Mucosa of descending colon (tissue), 3 donors: ENCODE data around the gene ABITRAM. TPM values are rescaled to one million over a fixed set of nuclear protein-coding genes. Genes with fewer than 3 reads are reported as not detected.
"Not testable (repeated sequence)": the region's sequence is repeated elsewhere in the genome, so short reads cannot be mapped to it uniquely, and the experiment has no call there.

Source experiments
- ATAC-seq: fragments of 200-7000 bp; cut with Tn5 transposase; one replicate; pipeline ENCODE4 v1.9.1; 2020; ENCODE audit warnings: mild to moderate bottlenecking, moderate library complexity
- DNase-seq, 3 donors: peaks; one replicate each; pipeline ENCODE4 v3.0.0-alpha.2; 2020
- H3K36me3 ChIP-seq: fragments of 200-600 bp; one replicate; pipeline ENCODE4 v1.8.0; 2021; ENCODE audit warnings: low read depth, mild to moderate bottlenecking
- H3K4me1 ChIP-seq: fragments of 200-600 bp; one replicate; pipeline ENCODE4 v1.8.0; 2021; ENCODE audit warnings: low read depth, mild to moderate bottlenecking
- H3K4me3 ChIP-seq: fragments of 200-600 bp; one replicate; pipeline ENCODE4 v1.8.0; 2021; ENCODE audit warnings: mild to moderate bottlenecking
- H3K9me3 ChIP-seq: fragments of 200-600 bp; one replicate; pipeline ENCODE4 v1.8.0; 2021; ENCODE audit warnings: mild to moderate bottlenecking
- intact Hi-C, 2 donors: fragments of 100-400 bp; cut with DNase I in 1 of 2; cut with micrococcal nuclease in 1 of 2; formaldehyde crosslinking; loops; one replicate each; pipeline versions ENCODE4 v1.11.0 to v1.11.1; 2022; cut with DNase I, micrococcal nuclease
- total RNA-seq, 3 donors: library from RNA; stranded (reverse); fragmentation: NEBNext Ultra II Directional in 2 of 3; extraction: Animal tissue kit (Norgen Biotek cat#: 25700) in 2 of 3; gene quantifications; one replicate each; pipeline versions ENCODE4 v1.2.1 to v1.2.4, GENCODE V29; 2021 to 2023
- TF ChIP-seq, protein P1 (sequence below): fragments of 200-600 bp; IDR thresholded peaks from one replicate; pipeline ENCODE4 v1.8.0; 2022; ENCODE audit warnings: antibody characterized with exemption, mild to moderate bottlenecking
- donor health status: DM: no; HTN: no; CAD: no; lungs with moderate emphysema.
- donor health status: DM: no; HTN: no; CAD: no.
- donor health status: DM: no; HTN: yes; CAD: no.

ABITRAM gene
- total RNA-seq, 3 donors from 2014 or later = 13.2 to 16.8 (median 15.2) TPM

DNA sequence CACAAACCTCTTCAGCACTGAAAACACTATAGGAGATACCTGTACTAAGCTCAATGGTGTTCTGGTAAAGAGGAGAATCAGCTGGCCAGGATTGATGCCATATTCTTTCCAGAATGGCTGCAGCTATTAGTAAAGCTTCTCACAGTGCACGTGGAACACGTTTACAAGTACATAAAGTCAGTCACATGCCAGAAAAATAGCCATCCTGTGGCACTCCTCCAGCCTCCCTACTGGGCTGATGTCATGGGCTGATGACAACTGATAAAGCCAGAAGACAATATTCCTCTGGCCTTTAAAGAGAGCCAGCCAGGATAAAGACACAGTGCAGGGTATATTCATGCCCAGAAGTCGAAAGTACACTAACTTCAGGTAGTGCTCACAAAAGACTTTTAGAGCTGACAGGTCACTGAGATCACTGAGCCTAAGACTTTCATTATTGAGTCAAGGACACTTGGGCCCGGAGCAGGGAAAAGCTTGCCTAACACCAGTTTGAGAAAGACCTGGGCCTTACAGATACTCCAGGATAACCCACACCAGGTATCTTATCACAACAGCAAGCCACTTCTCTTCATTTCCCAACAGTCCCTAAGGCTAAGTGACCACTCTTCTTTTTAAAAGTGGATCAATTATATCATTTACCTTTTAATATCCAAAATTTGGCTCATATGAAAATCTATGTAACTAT, 29.4 kb downstream of the ABITRAM start:
- Histone ChIP-seq H3K36me3 (no peaks in the 10 kb centered on the region), H3K4me1 (no peaks in the 10 kb centered on the region), H3K4me3 (no peak overlapping the region), H3K9me3 (no peaks in the 10 kb centered on the region)
- ATAC-seq (no peak), DNase-seq (no peak)
- intact Hi-C loops = no loop called here
- TF ChIP-seq, protein P1, sequence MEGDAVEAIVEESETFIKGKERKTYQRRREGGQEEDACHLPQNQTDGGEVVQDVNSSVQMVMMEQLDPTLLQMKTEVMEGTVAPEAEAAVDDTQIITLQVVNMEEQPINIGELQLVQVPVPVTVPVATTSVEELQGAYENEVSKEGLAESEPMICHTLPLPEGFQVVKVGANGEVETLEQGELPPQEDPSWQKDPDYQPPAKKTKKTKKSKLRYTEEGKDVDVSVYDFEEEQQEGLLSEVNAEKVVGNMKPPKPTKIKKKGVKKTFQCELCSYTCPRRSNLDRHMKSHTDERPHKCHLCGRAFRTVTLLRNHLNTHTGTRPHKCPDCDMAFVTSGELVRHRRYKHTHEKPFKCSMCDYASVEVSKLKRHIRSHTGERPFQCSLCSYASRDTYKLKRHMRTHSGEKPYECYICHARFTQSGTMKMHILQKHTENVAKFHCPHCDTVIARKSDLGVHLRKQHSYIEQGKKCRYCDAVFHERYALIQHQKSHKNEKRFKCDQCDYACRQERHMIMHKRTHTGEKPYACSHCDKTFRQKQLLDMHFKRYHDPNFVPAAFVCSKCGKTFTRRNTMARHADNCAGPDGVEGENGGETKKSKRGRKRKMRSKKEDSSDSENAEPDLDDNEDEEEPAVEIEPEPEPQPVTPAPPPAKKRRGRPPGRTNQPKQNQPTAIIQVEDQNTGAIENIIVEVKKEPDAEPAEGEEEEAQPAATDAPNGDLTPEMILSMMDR = no peak

DNA sequence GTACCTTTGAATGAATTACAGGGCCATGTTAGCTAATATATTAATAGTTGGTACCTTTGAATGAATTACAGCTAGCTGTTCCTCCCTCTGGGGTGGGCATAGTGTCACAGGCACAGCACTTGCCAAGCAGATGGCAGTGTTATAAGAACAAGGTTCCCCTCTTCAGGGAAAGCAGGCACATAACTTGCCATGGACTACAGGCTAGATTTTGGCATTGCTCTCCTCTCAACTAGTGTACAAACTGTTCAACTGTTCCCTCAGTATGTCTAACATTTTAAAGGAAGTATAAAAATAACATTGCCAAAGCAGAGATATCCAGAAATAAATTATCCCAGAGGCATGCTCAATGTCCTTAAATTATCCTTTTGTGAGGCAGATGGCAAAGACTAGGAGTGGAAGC, 33.7 kb downstream of the ABITRAM start:
- Histone ChIP-seq H3K9me3 (no peaks in the 10 kb centered on the region), H3K4me3 (no peak overlapping the region), H3K36me3 (no peaks in the 10 kb centered on the region), H3K4me1 (no peaks in the 10 kb centered on the region)
- intact Hi-C loops = no loop called here
- TF ChIP-seq, protein P1 = no peak
- ATAC-seq (no peak), DNase-seq (no peak)

DNA sequence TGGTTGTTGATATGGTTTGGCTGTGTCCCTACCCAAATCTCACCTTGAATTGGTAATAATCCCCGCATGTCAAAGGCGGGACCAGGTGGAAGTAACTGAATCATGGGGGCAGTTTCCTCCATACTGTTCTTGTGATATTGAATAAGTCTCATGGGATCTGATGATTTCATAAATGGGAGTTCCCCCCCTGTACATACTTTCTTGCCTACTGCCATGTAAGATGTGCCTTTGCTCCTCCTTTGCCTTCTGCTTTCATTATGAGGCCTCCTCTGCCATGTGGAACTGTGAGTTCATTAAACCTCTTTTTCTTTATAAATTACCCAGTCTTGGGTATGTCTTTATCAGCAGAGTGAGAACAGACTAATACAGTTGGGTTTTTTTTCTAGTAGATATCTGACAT, 37.2 kb downstream of the ABITRAM start:
- H3K9me3 ChIP-seq, H3K4me3 ChIP-seq, H3K36me3 ChIP-seq, DNase-seq, intact Hi-C loops, H3K4me1 ChIP-seq, ATAC-seq: not testable (repeated sequence)

DNA sequence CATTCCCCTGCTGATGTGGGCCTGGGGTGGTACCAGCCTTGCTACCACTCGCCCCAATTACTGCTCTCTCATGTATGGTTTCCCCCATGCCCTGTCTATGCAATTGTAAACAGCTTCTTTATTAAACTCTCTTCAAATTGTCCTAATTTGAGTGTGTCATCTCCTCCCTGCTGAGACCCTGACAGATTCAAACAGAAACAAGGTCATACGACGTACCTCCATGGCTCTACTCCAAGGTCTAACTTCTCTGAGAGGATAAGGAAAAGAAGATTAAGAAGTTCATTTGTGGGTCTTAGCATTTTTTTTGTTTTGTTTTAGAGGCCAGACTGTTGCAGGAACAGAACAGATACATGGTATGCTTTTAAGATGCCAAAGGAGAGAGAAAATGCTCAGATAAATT, 38.0 kb downstream of the ABITRAM start:
- ATAC-seq (no peak), DNase-seq (no peak)
- TF ChIP-seq, protein P1 = no peak
- Histone ChIP-seq H3K4me1 (no peaks in the 10 kb centered on the region), H3K4me3 (no peak overlapping the region), H3K9me3 (no peaks in the 10 kb centered on the region), H3K36me3 (no peaks in the 10 kb centered on the region)
- intact Hi-C loops = no loop called here

DNA sequence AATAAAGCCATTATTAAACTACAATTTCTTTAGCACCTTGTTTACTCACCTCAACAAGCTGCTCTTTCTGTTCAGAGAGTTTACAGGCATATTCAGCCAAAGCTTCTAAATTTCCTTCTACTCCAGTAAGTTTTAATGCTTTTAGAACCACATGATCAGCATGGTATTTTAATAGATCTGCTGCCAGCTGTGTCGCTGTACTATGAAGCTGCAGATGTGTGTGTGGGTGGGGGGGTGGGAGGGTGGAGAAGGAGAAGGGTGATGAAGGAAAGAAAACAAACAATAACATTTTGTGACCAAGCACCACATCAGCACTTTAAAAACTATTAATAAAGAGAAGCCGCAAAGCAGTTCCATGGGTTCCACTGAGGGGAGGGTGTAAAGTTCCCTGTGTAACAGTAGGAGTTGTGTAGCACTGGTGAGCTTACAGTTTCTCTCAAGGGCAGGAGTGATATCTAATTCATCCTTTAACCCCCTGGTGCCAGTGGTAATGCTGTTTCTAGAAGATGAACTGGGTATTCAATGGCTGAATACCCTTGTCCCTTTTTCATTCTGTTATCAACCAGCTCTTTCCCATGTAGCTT, 38.5 kb downstream of the ABITRAM start:
- intact Hi-C loops = no loop called here
- H3K4me1 ChIP-seq = no peaks in the 10 kb centered on the region
- no peaks in the 10 kb centered on the region for H3K9me3 ChIP-seq
- no peak for DNase-seq
- no peaks in the 10 kb centered on the region for H3K36me3 ChIP-seq
- TF ChIP-seq, protein P1 = no peak
- H3K4me3 ChIP-seq = no peak overlapping the region
- ATAC-seq = no peak

DNA sequence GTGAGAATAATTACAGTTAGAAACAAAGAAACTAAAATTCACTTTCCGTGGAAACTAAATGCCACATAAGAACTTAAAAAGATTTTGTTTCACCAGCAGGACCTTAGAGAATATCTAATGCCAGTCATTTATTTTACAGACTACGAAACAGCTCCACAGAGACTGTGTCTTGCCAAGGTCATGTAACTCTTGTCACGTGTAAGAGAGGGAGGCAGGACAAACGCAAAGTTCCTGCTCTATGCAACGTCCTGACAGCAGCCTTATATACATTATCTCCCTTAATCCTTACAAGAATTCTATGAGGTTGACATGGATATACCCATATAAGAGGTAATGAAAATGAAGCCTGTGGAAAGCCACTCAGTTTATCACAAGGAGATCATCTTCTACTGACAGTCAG, 39.7 kb downstream of the ABITRAM start:
- TF ChIP-seq, protein P1 = no peak
- ATAC-seq (no peak), DNase-seq (no peak)
- no peaks in the 10 kb centered on the region for H3K36me3 ChIP-seq
- H3K4me1 ChIP-seq = no peaks in the 10 kb centered on the region
- intact Hi-C loops = no loop called here
- no peak overlapping the region for H3K4me3 ChIP-seq
- no peaks in the 10 kb centered on the region for H3K9me3 ChIP-seq
